Activated effector memory CD4-positive, alpha-beta T cell treated with Interleukin-2 at 50 U/mL for 16 hours (primary cell): ENCODE results near the gene PAPPA2.
"Not testable (repeated sequence)": the region's sequence is repeated elsewhere in the genome, so short reads cannot be mapped to it uniquely, and the experiment has no call there.

Experiments used
- DNase-seq: peaks from one replicate; pipeline ENCODE4 v3.0.0-alpha.2; 2020

The PAPPA2 gene

DNA sequence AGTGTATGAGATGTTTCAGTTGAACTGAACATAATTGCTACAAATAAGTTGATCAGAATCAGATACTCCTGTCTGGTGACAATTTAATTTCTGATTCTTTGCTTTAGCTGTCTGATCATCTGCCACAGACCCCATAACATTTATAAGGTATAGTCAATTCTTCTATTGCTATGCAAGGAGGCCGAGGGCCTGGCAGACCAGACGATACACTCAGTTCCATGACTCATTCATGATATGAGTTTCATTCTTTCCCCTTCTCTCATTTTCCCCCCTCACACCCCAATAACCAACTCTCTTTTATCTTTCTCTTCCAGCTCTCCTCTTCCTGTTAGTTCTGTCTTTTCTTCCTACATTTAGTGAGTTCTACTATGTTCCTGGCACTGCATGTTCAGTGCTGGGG is 236.8 kb downstream of the PAPPA2 start:
- no peak for DNase-seq

DNA sequence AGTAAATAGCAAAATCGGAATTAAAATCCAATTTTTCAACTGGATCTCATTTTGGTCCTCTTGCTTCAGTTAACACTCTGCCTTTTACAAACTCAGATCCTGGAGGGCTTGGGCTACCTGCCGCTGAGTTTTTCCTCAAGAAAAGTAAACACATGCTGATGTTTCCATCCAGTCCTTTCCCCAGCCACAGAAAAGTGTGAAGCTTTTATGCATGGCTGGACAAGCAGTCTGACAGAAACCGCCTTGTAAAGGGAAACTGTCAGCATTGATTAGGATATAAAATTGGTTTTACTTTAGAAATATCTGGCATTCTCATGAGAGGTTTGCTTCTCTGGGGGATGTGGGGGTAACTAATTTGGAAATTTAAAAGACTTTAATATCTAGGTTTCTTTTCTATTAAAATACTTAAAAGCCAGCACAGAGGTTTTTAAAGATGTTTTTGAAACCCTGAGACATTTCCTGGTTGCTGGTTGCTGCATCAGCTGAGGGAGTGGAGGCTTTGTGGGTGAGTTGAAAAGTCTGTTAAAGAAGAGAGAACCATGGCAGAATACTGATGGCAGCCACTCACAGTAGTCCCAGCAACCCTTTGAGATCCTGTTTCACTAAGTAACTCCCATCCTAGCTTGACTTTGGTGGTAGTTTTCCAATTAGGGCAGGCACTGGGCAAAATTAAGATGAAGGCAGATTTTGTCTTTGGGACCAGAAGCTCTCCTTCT is 238.3 kb downstream of the PAPPA2 start:
- DNase-seq, result no peak

DNA sequence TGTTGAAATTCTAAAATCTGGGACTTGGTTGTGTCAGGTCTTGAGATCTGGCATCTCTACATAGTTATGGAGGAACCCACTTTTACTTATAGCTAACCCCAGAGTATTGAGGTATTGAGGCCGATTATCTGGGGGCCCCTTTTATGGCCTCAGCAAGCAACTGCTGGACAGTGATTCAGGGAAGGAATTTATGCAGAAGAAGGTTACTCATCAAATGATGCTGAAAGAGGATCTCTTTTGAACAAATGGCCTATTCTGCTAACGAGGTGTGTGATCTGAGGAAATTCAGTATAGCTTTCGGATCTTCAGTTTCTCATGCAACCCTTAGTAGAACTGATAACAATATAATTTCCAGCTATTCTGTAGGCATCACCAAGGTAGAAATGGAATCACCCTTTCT is 239.9 kb downstream of the PAPPA2 start:
- DNase-seq, result no peak

DNA sequence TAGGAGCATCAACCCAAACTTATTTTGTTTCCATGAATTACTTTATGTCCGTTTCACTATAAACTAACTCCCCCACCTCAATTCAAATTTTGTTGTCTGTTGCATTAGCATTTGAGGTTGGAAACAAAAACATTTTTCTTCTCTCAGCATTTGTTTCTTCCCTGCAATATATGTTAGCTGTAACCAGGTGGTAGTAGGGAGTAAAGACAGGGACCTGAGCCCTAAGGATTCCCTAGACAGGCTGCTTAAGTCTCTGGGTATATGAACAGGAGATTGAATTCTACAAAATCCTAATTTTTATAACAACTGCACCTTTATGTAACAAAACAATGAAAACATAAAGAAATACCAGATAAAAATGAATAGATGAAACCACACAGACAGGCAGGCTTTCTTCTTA is 242.6 kb downstream of the PAPPA2 start:
- no peak for DNase-seq

DNA sequence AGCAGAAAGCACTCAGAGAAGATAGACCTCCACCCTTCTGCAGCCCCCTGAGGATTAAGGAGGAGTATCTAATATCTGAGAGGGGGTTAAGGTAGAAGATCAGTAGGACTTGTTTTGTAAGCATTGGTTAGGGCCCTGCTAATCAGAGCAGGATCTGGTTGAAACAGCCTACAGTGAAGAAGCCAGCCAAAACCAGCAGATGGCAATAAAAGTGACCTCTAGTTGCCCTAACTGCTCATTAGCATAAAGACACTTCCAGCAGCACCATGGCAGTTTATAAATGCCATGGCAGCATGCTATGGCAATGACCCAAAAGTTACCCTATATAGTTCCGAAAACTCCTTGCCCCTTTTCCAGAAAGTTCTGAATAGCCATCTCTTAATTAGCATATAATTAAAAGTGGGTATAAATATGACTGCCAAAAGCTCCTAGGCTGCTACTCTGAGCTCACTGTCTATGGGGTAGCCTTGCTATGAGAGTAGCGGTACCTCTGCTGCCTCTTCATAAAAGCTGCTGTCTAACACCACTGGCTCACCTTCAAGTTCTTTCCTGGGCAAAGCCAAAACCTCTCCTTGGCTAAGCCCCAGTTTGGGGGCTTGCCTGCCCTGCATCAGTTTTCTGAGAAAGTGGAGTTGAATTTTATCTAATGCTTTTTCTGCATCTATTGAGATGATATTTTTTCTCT is 254.2 kb downstream of the PAPPA2 start:
- no peak for DNase-seq

DNA sequence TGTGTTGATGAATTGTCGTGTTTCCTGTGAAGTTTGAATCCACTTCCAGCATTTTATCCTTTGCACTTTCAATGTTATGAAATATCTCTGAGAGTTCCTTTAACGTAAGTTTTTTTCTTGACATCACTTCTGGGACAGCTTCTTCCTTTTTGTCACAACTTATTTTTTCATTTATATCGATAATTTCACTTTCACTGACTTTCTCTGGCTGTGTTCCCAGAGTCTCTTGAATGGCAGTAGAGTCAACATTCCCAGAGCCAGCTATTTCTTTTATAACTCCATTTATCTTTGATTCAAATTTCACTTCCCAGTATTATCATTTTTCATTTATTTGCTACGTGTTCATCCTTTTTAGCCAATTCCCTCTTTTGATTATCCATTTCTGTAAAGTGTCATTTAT is 256.5 kb downstream of the PAPPA2 start:
- DNase-seq, result no peak

DNA sequence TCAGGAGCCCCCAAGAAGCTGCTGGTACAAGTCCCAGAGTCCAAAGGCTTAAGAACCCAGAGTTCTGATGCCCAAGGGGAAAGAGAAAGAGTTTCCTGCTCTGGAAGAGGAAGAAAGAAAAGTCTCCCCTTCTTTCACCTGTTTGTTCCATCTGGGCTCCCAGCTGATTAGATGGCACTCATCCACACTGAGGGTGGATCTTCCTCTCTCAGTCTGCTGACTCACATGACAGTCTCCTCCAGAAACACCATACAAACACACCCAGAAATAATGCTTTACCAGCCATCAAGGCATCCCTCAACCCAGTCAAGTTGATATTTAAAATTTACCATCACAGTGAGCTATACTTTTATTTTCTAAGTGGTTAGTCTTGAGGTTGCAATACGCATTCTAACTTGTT is 257.9 kb downstream of the PAPPA2 start:
- DNase-seq, result no peak

DNA sequence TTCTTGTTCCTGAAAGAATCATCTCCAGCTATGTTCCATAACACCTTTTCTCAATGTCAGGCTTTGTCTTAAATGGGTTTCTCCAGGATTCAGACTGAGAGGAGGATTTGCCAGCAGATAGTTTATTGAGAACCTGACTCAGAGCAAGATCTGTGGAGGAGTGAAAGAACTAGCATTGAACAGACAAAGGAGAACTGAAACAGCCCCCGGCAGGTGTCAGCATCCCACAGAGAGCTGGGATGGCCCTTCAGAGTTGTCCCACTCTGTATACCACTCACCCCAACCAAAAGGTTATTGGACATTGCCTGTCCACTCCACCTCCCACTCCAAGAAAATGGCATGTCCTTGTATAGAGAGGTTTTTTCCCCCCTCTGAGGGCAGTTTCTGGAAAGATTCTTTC is 270.7 kb downstream of the PAPPA2 start:
- no peak for DNase-seq

DNA sequence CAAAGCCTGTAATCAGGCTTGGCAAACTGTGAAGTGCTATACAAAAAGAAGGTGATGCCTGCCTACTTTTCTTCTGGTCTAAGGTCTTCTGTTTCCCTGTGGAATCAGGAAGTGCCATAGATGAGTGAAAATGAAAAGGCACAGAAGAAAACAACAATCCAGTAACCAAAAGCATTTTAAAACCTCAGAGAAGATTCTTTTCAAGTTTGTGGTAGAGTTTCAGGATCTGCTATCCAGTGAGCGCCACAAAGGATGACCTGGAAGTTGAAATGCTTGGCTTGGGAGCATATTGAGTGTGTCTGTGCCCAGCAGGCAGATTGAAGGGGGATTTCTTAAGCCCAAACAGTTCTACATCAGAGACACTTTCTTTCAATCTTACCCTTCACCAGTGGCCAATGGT is 272.2 kb downstream of the PAPPA2 start:
- DNase-seq, result no peak

DNA sequence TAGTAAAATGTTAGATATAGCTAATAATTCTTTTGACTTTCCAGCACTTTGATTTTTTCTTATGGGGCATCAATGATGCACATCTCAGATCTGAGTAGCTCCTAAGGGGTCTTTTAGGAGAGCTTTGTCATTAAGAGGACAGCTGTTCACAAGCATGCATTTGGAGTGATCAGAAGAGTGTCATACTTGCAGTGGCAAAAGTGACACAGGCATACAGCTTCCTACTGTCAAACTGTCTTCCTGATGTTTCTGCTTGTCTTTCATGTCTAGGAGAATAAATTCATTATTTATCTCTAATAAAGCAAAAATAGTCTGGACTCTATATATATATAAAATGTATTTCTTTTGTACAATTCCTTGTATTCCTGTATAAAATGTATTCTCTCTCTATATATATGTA is 273.0 kb downstream of the PAPPA2 start:
- DNase-seq, result no peak

DNA sequence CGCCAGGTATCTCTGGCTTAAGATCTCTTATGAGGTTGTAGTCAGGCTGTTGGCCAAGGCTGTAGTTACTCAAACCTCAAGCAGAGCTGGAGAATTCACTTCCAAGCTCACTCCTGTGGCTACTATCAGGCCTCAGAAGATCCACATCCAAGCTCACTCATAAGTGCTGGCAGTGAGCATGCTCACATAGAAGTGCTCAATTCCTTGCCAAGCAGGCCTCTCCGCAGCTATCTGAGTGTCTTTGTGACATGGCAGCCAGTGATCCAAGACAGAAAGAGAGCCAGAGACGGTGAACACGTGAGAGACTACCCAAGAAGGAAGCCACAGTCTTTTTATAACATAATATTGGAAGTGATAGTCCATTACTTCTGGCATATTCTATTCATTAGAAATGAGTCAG is 278.2 kb downstream of the PAPPA2 start:
- DNase-seq, result no peak

DNA sequence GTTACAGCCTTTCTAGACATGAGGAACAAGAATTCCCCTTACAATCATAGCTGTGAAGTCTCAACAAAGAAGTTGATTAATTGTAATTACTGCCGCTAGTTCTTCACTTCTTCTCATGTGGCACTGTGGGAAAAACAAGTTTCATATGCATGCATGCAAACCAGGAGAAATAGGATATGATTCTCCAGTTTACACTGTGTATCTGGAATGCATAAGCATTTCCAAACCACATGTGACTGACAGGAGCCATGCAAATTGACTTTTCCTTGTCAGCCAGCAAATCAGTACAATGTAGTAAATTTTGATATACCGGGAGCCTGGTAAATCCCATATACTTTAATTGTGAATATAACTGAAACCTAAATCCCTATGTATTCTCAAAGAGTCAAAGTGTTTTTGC is 279.3 kb downstream of the PAPPA2 start:
- DNase-seq, result no peak

DNA sequence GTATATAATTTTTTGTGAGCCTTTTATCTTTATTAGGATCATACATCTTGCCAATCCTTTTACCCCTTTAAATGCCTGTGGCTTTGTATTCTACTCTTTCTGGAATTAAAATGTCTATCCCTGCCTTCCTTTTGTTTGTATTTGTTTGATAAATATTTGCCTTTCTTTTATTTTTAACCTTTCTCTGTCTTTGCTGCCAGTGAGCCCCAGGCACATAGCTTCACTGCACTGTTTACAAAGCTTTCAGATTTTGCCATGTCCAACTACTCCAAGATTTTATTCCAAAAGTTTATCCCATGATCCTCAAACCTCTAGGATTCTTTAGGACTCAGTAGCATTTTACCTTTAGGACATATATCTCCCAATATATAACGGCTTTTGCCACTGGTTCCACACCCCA is 281.2 kb downstream of the PAPPA2 start:
- no peak for DNase-seq

DNA sequence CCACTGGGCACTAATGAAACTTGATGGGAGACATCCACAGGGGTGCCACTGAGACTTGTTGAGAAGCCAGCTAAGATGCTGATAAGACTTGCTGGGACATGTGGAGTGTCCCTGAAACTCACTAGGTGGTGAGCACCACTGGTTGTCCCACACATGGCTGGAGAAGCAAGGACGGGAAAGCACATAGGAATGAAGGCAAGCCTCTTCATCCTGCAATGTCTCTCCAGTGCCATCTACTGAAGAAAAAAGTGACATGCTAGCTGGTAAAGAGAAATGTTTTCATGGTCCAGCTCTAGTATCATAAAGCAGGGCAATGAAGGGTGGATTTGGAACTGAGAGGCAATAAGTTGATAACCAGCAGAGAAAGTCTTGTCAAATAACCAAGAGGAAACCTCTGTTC is 283.0 kb downstream of the PAPPA2 start:
- no peak for DNase-seq

DNA sequence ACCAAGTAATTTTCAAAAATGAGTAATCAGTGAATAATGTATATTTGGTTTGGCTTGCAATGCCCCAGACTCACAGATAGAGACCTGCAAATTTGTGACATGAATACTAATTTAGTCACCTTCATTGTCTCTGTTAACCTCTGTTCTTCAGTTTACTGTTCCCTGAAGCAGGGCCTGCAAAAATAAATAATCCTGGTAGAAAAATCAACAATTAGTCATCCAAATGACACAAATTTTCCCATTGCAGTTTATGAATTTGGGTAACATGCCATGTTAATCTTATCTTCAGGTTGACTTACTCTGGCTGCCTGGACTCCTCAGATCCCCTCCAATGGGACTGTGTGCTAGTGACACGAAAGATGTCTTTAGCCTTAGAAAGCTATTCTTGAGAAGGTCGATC is 289.5 kb downstream of the PAPPA2 start:
- DNase-seq, result no peak

DNA sequence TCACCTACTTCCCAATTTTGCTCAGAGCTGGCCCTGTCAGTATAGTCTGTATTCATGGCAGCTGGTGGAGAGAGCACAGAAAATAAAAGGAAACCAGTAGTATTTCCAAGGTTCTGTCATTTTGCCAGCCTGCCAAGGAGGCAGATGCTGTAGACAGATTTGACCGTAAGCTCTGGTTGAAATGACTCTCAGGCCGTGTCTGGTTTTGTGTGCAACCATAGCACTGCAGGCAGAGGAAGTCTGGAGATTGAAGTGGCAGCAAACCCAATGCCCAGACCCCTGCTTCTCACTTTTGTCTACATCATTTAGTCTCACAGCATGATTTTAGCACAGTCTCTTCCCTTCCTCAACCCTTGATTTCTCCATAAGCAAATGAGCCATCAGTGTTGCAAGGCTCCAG is 291.7 kb downstream of the PAPPA2 start:
- no peak for DNase-seq

DNA sequence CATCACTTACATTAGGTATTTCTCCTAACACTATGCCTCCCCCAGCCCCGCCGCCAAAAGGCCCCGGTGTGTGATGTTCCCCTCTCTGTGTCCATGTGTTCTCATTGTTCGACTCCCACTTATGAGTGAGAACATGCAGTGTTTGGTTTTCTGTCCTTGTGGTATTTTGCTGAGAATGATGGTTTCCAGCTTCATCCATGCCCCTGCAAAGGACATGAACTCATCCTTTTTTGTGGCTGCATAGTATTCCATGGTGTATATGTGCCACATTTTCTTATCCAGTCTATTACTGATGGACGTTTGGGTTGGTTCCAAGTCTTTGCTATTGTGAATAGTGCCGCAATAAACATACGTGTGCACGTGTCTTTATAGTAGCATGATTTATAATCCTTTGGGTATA is 293.8 kb downstream of the PAPPA2 start:
- not testable (repeated sequence) for DNase-seq

DNA sequence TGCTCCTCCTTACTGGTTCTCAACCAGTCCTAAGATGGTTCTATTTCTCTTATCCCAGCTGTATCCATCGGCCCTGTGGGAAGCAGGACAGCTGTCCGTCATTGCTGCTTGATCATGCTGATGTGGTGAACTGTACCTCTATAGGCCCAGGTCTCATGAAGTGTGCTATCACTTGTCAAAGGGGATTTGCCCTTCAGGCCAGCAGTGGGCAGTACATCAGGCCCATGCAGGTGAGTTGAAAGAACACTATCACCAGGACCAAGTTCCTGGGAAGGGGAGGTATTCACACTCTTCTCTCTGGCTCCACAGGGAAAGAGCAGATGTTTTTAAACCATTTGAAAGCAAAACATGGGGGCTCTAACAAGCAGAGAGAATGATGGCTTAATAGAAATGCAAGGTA is 302.6 kb downstream of the PAPPA2 start:
- DNase-seq, result no peak

DNA sequence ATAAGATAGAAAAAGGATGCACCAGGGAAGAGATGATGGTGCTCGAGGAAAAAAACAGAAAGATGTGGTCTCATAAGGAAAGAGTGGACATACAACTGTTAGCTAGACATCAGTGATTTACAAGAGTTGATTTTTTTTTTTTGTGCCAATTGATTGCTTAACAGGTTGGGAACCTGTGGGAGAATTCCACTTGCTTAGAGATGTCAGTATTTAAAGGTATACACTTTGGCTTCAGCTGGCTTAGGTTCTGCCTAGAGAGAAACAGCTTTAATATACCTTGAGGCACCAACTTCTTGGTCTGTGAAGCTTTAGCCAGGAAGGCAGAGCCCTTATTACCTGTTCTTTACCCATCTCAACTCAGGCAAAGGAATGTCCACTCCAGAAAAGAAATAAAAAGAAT is 303.8 kb downstream of the PAPPA2 start:
- DNase-seq, result no peak

DNA sequence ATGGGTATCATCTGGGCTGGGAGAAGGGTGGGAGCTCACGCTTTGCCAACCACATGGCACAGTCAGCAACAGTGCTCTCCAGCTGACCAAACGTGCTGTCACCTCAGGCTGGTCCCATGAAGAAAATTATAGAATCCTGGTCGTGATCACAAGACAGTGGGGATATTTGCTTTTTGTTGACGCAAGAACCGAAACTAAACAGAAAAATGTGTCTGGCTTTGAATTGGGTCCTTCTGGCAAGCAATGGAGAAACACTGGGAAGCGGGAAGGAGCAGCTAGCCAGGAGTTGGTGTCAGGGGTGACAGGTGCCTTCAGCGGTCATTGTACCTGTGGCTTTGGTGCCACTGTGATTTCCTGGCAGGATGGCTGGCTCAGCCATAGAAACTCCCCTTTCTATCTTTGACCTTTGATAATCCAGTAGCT is 304.8 kb downstream of the PAPPA2 start:
- DNase-seq, result no peak

DNA sequence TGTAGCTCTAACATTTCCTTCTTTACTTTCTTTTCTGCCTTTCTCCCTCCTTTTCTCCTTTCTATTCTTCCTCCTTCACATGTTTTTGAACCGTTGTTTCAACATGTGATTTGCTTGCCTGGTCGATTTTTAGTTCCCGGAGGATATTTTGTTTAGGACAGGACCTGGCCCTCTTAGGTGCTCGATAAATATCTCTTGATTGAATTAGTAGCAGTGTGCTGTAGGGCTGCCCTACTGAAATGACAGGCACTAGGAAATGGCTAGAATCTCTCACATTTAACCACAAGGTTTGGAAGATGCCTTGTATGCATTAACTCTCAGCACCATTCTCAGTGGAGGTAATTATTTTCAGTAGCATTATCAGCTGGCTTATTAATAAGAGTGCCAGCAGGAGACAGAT is 305.6 kb downstream of the PAPPA2 start:
- DNase-seq, result no peak

DNA sequence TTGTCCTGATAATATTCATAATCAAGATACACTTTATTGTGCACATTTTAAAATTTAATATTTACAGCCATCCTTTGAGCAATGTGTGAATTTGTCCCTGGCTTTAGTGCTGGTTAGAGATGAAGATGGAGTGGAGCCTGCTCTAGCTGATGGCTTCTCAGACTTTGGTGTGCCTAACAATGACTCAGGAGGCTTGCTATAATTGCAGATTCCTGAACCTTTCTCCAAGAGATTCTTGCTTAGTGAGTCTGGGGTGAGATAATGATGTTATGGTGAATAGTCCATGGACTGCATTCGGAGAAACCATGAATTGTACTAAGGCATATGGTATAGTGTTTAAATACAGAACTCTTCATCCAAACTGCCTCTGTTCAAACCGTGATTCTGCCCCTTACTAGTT is 307.1 kb downstream of the PAPPA2 start:
- no peak for DNase-seq

DNA sequence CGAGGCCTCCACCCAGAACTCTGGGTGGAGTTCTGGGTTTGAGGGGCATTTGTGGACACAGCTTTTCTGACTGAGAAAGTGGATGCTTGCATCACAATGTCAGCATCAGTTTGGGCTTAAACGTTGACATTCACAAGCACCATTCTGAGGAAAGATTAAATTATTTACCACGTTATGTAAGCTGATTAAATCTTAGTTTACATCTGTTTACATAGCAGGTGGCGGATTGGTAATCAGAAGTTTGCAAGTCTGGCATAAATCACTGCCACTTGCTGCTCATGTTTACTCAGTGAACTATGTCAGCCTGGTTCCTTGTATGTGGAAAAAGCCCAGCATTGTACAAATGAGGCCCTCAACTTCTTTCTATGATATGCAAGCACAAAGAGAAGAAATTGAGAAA is 310.1 kb downstream of the PAPPA2 start:
- DNase-seq, result no peak

DNA sequence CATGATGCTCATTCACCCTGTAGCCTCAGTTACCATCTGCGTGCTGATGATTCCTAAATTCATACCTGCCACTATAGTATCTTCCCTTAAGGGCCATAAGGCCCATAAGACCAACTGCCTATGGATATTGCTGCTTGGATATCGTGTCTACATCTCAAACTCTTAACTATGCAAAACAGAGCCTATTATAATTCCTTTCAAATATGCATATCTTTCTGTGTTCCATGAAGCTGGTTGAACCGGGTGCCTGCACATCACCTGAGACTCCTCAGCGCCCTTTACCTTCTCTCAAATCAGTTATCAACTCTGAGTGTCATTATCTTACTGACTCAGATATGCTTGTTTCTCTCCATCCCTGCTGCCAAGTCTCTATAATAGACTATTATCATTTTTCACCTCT is 311.2 kb downstream of the PAPPA2 start:
- DNase-seq, result no peak

DNA sequence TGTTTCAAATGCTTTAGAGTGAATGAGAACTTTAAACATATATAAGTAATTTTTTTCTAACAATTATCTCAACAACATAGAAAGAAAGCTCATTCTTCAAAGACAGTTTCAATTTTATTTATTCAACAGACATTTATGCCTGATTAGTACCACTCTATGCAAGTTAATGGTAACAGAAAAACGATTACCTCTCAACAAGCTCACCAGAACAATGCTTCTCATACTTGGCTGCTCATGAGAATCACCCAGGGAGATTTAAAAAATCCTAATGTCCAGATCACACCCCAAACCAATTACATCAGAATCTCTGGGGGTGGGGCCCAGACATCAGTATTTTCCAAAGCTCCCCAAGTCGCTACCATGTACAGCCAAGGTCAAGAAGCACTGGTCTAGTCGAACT is 312.4 kb downstream of the PAPPA2 start:
- DNase-seq, result no peak
